NCI-H82 treated with DMSO at 0.1 percent for 48 hours (cell line): ENCODE results near the gene PAPPA.

Source experiments
- DNase-seq: peaks from one replicate; lab custom pipeline; 2025; ENCODE audit not compliant: unreplicated experiment; lab: John Stamatoyannopoulos, UW

The PAPPA gene

DNA sequence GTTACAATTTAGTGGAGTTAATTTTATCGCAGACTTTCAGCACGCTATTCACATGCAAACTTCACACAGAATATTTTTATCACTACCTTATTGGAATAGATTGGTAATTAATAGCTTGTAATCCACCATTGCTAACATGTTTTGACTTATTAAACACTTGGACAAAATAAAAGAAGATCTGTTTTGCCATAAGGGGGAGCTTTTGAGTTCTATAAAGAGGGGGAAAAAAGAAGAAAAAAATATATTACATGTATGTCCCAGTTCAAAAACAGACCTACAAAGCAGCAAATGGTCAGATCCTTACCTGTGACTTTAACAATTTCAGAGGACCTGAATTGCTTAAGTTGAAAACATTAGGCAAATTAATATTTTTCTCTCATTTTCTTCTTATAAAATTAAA lies 1.2 kb upstream of the PAPPA start:
- no peak for DNase-seq

DNA sequence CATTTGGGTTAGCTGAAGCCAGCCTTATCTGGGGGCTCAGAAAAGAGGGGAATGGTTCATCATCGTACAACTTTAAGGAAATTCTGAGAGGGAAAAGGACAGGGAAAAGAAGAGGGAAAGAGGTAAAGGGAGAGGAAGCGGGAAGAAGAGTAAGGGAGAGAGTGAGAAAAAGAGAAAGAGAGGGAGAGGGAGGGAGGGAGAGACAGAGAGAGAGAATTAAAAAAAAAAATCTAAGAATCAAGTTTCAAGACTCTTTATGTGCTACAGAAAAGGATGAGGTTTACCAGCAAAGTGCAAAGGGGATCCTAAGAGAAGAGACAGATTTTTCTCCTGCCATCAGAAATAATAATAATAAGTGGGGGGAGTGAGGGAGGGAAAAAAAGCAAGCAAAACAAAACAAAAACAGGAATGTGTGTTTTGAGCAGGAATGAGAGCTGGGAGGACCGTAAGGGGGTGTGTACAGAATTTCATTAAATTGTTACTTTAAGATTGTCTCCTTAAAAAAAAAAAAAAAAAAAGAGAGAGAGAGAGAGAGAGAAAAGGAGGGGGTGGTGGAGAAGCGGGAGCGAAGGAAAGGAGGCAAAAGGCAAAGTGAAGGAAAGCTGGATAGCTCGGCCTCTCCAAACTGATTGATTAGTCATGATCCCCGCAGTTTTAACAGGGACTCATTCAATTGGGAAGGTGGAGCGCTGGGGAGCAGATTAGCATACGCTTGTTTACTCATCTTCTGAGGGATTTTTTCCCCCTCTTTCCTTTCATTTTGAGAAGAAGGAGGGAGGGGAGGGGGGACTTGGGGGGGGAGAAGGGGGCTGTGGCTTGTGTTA lies 438 bp upstream of the PAPPA start:
- DNase-seq: no peak

DNA sequence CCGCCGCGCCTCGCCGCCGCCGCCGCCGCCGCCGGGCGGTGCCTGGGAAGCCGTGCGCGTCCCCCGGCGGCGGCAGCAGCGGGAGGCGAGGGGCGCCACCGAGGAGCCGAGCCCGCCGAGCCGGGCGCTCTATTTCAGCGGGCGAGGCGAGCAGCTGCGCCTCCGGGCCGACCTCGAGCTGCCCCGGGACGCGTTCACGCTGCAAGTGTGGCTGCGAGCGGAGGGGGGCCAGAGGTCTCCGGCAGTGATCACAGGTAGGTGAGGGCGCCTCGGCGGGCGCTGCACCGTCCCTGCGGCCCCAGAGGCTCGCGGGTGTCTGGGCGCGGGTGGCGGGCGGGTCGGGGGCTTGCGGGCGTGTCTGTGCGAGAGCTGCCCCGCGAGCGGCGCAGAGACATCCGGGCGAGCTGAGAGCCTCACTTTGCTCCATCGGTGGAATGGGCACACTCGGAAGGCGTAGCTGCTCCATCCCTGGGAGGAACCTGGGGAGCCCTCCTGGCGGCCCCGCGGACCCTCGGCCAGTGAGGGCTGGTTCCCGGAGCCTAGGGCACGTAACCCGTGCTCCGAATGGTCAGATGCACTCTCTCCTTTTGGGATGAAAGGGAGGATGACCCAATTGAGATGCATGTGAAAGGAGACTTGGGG lies 864 bp downstream of the PAPPA start:
- no peak for DNase-seq

DNA sequence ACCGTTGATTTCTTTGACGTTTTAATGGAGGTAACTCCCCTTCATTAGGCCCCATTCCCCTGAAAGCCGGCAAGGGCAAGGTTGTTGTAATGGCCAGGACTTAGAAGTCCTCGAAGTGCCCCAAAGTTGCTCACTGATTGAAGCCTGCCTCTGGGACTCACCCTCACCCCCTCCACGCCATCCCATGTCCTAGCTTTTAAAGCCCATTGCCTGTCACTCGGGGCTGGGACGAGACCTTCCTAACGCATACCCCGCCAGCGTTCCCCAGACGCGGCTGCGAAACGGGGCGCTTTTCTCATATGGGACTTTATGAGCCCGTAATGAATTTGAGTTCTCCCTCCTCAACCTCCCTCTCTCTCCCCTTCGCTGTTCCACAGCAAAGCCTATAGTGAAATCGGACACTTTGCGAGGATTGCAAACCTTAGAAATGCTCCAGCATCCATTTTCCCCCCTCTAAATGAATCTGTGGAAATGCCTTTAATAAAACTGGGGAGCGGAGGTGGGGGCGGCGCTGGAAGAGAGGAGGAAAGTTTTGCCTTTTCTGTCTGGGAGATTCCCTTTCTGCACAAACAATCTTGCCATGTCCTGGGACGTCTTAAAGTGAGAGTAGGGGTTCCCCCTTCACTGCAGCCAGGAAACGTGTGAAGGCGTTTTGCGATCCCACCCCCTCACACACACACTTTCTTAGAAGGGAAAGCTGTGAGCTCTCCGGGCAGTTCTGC lies 1.5 kb downstream of the PAPPA start:
- no peak for DNase-seq

DNA sequence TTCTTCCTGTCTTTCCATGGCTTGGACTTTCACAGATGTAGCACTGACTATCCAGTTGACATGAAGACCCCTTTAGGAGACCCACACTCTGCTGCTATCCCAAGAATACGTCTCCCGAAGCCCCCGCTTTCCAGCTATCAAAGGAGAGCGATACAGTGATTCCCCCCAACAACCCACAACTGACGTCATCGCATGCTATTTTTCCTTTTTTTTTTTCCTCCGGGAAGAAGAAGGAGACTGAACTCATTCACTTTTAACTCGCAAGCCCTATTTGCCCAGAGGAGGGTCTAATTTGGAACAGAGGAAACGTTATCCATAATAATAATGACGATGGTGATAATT lies 2.1 kb downstream of the PAPPA start:
- DNase-seq: no peak

DNA sequence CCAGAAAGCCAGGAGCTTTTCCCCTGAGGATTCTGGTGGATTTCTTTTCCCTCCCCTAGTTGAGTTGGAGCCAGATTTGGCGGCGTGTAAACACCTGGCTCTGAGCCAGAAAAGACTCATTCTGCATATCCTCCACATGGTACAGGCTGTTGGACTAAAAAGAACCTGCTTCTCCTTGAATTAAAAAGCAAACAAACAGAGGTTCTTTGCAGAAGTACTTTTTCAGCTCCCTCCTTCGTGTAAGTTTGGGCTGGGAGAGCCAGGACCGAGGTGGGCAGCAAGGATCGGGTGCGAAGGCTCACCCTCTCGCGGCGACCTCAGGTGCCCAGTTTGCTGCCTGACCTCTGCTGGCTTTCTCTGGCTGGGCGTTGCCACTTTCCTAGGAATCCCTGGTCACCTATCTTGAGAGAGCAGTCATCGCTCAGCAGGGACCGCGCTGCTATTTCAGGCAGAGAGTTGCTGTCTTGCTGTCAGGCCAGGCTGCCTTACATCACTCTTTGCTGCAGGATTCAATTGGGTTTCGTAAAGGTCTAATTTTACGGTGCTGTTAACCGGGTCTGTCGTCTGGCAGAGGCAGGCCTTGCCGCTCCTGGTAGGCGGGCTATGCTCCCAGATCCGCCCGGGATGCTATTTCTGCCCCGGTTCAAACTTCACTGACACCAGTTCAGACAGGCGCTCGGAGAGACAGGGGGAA lies 3.2 kb downstream of the PAPPA start:
- DNase-seq: peak; percentile 55

DNA sequence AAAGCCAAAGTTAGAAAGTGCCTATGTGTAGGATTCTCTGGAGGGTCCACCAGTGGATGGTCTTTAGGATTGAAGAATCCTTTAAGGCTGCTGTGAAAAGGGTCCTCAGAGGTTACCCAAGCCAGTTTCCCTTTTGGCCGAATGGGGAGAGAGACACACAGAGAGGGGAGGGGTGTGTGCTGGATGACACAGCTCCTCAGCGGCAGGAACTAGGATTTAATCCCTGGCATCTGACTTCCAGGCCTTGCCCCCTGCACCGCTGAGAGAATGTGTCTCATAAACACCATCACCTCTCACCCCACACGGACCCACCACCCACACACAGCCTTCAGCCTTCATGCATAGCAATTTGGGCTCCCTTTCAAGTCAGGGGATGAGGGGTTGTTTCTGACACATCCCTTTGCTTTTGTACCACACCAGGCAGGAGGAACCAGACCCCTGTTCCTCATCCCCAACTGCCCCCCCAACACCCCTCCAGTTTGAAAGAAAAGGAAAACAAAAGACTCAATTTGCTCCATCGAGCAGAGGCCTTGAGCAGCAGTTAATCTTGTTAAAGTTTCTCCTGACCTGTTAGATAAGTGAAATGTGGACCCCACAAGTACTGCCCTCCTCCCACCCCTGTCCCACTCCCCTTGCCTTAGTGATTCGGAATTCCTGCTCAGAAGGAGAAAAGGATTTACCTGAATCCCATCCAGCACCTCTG lies 4.0 kb downstream of the PAPPA start:
- DNase-seq: no peak

DNA sequence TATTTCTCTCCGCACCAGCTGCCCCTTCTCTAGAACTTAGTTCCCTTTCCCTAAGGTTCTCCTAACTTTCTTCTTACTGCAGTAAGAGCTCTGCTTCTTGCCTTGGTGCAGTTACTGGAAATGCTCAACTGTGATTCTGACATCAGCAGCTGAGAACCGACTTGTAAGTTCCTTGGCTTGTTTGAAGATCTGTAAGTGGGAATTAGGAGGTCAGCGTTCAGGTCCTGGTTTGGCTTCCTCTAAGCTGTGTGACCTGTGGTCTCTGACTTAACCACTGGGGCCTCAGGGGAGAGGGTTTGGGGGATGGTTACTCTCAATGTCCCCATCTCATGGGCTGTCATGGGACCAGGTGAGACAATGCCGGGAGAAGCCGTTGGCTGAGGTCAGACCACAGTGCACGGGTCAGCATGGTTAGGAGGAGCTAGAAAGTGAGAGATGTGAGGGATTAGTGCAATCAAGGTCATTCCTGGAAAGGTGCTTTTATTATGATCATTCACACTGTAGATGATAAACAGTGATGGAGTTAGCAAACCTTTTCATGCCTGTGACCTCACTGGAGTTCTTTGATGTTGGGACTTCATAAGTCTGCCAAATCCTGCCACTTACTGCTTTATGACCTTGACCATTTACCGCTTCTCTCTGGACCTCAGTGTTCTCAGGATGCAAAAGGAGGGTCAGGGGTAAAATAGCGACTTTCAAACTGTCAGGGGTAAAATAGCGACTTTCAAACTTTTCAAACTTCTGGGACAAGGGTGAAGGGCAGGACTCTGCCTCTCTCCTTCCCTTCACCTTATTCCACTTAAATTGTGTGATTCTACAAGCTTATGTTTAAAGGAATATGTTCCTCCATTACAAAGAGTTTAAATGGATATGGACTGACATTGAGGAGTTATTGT lies 7.3 kb downstream of the PAPPA start:
- no peak for DNase-seq

DNA sequence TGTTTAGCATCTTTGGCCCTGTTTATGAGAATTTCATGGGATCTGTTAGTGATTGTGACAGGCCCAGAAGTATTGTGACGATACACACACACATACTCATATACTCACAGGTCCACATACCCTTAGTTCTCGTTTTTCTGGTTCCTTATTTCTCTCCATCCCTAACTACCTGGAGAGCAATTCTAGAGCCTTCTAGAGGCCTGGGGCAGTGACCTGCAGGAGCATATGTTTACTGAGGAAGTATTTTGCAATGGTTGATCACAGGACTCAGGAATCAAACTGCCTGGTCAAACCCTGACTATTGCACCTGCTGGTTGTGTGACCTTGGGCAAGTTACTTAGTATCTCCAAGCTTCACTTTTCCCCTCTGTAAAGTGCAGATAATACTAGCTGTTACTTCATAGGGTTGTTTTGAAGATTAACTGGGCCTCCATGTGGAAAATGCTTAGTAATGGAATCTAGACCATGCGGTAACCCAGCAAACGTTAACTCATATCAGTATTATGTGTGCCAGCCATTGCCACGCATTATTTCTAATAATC lies 8.7 kb downstream of the PAPPA start:
- DNase-seq: no peak

- DNase-seq: no peak
Measured at GRCh38 chr9:116163293-116164055, 9.9 kb downstream of the PAPPA start.

DNA sequence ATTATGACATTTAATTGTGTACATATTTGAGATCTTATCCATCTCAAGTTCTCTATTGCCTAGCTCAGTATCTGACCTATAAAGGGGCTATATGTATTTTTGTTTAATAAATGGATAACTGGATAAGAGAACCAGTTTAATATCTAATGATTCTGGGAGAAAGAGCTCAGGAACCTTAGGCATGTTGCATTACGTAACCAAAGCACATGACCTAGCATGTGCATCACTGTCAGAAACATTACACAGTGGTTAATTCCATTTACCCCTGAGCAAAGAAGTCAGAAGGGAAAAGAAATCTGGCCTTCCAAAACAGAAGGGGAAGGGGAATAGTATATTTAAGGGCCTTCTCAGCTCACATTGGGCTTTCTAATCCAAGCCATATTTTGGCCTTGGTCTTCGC lies 12.3 kb downstream of the PAPPA start:
- no peak for DNase-seq

DNA sequence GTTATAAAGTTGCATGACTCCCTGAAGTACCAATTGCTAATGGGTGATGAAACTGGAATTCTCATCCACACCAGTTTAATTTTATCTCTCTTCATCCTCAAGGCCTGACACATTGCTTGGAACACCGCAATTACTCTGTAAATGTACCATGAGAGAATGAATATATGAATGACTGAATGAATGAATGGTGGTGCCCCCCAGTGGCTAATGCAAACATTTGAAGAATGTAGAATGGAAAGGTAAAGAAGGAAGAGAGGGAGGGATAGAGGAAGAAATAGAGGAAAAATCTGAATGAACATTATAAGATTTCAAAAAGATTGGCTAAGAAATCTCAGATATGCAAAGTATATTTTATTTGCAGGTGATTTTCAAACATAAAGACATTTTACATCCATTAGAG lies 13.1 kb downstream of the PAPPA start:
- DNase-seq: no peak

DNA sequence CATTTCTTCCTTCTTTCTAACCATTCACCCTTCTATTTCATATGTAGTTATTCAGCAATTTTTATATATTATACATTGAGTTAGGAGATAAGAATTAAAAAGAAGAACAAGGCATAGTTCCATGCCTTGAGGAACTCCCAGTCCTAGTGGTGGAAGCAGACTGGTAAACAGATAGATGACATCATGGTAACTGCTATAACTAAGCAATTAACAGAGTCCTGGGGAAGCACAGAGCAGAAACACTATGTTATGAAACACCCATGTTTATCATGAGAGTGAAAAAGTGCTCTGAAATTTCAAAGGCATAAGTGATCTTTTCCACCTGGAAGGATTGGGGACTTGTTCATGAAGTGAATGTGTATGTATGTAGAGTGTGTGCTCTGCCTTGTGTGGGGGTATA lies 14.6 kb downstream of the PAPPA start:
- DNase-seq: no peak

DNA sequence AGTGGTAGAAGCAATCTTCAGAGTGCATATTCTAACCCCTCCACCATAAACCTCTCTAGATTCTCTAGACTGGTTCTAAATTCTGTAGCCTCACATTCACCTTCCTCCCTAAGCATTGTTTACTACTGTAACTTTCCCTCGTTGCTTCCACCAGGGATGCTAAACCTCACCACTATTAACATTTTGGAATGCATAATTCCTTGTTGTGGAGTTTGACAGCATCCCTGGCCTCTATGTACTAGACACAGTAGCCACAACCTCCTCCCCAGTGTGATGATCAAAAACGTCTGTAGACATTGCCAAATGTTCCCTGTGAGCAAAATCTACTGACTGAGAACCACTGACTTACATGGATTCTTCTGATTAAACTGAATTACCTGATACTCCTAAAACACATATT lies 18.6 kb downstream of the PAPPA start:
- no peak for DNase-seq

DNA sequence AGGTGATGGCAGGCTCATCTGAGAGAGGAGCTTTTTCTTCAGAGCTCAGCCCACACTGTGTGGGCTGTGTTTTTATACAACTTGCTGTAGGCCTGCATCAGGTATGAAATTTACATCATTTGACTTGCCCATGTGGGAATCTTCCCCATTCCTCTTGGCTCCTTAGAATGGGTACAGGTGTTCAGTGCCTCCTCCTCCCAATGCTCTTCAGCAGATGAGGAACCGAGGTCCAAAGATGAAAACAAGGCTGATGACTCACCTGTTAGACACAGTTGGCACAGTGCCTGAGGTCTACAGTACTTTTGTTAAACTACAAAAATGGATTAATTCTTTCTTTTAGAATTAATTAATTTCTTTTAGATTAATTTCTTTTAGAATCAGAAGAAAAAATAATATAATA lies 20.8 kb downstream of the PAPPA start:
- no peak for DNase-seq

GRCh38 chr9:116175614-116176013 lies 22.0 kb downstream of the PAPPA start:
- DNase-seq: no peak

DNA sequence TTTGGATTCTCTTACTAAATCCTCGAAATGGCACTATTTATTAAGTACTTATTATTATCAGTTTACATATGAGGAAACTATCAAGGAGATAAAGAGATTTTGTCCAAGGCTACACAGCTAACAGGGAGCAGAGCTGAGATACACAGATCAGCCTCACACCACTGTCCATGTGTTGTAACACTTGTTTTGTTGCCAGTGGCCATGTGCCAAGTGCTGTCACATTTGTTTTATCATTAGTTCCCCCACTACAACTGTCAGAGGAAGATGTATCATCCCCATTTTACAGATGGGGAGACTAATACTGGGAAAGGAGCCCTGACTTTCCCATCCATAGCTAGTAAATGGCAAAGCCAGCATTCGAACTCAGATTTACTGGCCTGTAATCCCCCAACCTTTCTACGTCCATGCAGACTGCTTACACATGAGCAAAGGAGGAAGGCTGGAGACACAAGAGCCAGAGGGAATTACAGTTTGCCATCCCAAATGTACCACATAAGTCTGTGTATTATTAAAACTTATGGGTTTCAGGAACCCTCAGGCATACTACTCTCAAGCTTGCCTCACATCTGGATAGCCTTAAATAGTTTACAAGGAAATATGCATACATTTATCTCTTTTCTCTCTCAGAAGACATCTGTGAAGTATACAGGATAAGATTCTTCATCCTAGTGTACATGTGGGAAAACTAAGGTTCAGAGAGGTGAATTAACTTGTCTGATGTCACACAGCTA lies 25.1 kb downstream of the PAPPA start:
- no peak for DNase-seq

GRCh38 chr9:116179568-116179967 lies 26.0 kb downstream of the PAPPA start:
- DNase-seq: no peak
